Loucy (cell line): ENCODE results near the gene SH3RF2.

Experiments
- H2AFZ ChIP-seq: fragments of 200-600 bp; sonication (generic); 2 replicates; pipeline ENCODE4 v1.6.0; 2016; ENCODE audit warnings: antibody characterized with exemption, mild to moderate bottlenecking, low read length, moderate library complexity
- H3F3A ChIP-seq: fragments of 200-600 bp; 2 replicates; pipeline ENCODE4 v1.6.0; 2016; ENCODE audit warnings: antibody characterized with exemption, low read depth, mild to moderate bottlenecking
- H3K27me3 ChIP-seq: fragments of 200-600 bp; sonication (generic); 2 replicates; pipeline ENCODE4 v1.6.1; 2014; ENCODE audit warnings: low read length, mild to moderate bottlenecking; ENCODE audit not compliant: insufficient read depth, poor library complexity, severe bottlenecking
- H3K36me3 ChIP-seq: fragments of 200-600 bp; sonication (generic); 2 replicates; pipeline ENCODE4 v1.6.1; 2016; ENCODE audit warnings: low read length; ENCODE audit not compliant: insufficient read depth
- H3K4me1 ChIP-seq: fragments of 200-600 bp; sonication (generic); 2 replicates; pipeline ENCODE4 v1.5.1; 2014; ENCODE audit warnings: low read length, mild to moderate bottlenecking; ENCODE audit not compliant: insufficient read depth, poor library complexity, severe bottlenecking
- H3K4me2 ChIP-seq: fragments of 200-600 bp; sonication (generic); 2 replicates; pipeline ENCODE4 v1.6.0; 2014; ENCODE audit warnings: antibody characterized with exemption, low read length, low read depth, mild to moderate bottlenecking; ENCODE audit not compliant: poor library complexity, severe bottlenecking
- H3K4me3 ChIP-seq: fragments of 200-600 bp; sonication (generic); 2 replicates; pipeline ENCODE4 v1.5.1; 2014; ENCODE audit warnings: low read length, mild to moderate bottlenecking, mixed read lengths; ENCODE audit not compliant: poor library complexity, severe bottlenecking
- H3K79me2 ChIP-seq: fragments of 200-600 bp; sonication (generic); 2 replicates; pipeline ENCODE4 v1.6.1; 2014; ENCODE audit warnings: low read length; ENCODE audit not compliant: insufficient read depth
- H3K9ac ChIP-seq: fragments of 200-600 bp; sonication (generic); 2 replicates; pipeline ENCODE4 v1.6.0; 2014; ENCODE audit warnings: mild to moderate bottlenecking, low read depth, low read length, moderate library complexity; ENCODE audit not compliant: poor library complexity, severe bottlenecking
- H3K9me2 ChIP-seq: fragments of 200-600 bp; sonication (generic); replicated peaks from 2 replicates; pipeline ENCODE4 v1.6.1; 2016; ENCODE audit warnings: low read depth, low read length, mixed read lengths
- H3K9me3 ChIP-seq: fragments of 200-600 bp; sonication (generic); 2 replicates; pipeline ENCODE4 v1.6.1; 2014; ENCODE audit warnings: mild to moderate bottlenecking, antibody characterized with exemption, low read length, low read depth; ENCODE audit not compliant: insufficient read depth
- H4K20me1 ChIP-seq: fragments of 200-600 bp; sonication (generic); 2 replicates; pipeline ENCODE4 v1.6.0; 2014; ENCODE audit warnings: antibody characterized with exemption, low read length, mild to moderate bottlenecking; ENCODE audit not compliant: insufficient read depth, poor library complexity, severe bottlenecking
- CTCF ChIP-seq: fragments of 200-600 bp; sonication (generic); conservative IDR thresholded peaks from 2 replicates; pipeline ENCODE4 v1.5.1; 2014; ENCODE audit warnings: mild to moderate bottlenecking, antibody characterized with exemption, low read length
- EZH2phosphoT487 ChIP-seq: fragments of 200-600 bp; IDR thresholded peaks from 2 replicates; pipeline ENCODE4 v1.6.1; 2018; ENCODE audit warnings: antibody characterized with exemption, mild to moderate bottlenecking, moderate library complexity, borderline replicate concordance

The SH3RF2 gene

GRCh38 chr5:146025114-146025680 is 88.8 kb downstream of the SH3RF2 start:
- no peaks in the 10 kb centered on the region for H3K79me2 ChIP-seq
- H3K4me2 ChIP-seq, result no peak overlapping the region
- H4K20me1 ChIP-seq, result no peaks in the 10 kb centered on the region
- H3K4me1 ChIP-seq, result no peaks in the 10 kb centered on the region
- TF ChIP-seq EZH2phosphoT487 (no peak), CTCF (no peak)
- no peaks in the 10 kb centered on the region for H3K36me3 ChIP-seq
- no peak overlapping the region for H3K9ac ChIP-seq
- no peaks in the 10 kb centered on the region for H3F3A ChIP-seq
- no peak overlapping the region for H3K4me3 ChIP-seq
- H3K27me3 ChIP-seq, result no peaks in the 10 kb centered on the region
- no peaks in the 10 kb centered on the region; the same call in 1 of the 2 replicates for H3K9me2 ChIP-seq
- no peak overlapping the region for H2AFZ ChIP-seq
- no peaks in the 10 kb centered on the region for H3K9me3 ChIP-seq

GRCh38 chr5:146025681-146026080 is 89.3 kb downstream of the SH3RF2 start:
- H3K4me3 ChIP-seq, result no peak overlapping the region
- H3K36me3 ChIP-seq, result no peaks in the 10 kb centered on the region
- H3K79me2 ChIP-seq, result no peaks in the 10 kb centered on the region
- H3K9me2 ChIP-seq, result no peaks in the 10 kb centered on the region; the same call in 1 of the 2 replicates
- no peaks in the 10 kb centered on the region for H4K20me1 ChIP-seq
- H3K4me2 ChIP-seq, result no peak overlapping the region
- H3K9ac ChIP-seq, result no peak overlapping the region
- no peaks in the 10 kb centered on the region for H3K27me3 ChIP-seq
- no peak overlapping the region for H2AFZ ChIP-seq
- H3K4me1 ChIP-seq, result no peaks in the 10 kb centered on the region
- no peaks in the 10 kb centered on the region for H3F3A ChIP-seq
- TF ChIP-seq CTCF, result no peak
- no peak for TF ChIP-seq EZH2phosphoT487
- no peaks in the 10 kb centered on the region for H3K9me3 ChIP-seq

GRCh38 chr5:146026307-146027010 is 90.1 kb downstream of the SH3RF2 start:
- H3K9me3 ChIP-seq, result no peaks in the 10 kb centered on the region
- no peaks in the 10 kb centered on the region for H3K4me1 ChIP-seq
- no peaks in the 10 kb centered on the region for H3K27me3 ChIP-seq
- no peaks in the 10 kb centered on the region for H3F3A ChIP-seq
- no peak overlapping the region for H3K9ac ChIP-seq
- no peaks in the 10 kb centered on the region; the same call in 1 of the 2 replicates for H3K9me2 ChIP-seq
- H3K36me3 ChIP-seq, result no peaks in the 10 kb centered on the region
- no peaks in the 10 kb centered on the region for H4K20me1 ChIP-seq
- no peak overlapping the region for H3K4me2 ChIP-seq
- no peak for TF ChIP-seq EZH2phosphoT487
- TF ChIP-seq CTCF, result no peak
- H3K79me2 ChIP-seq, result no peaks in the 10 kb centered on the region
- no peak overlapping the region for H3K4me3 ChIP-seq
- H2AFZ ChIP-seq, result no peak overlapping the region
